ENCODE data around the gene ATP2A1.
A peak's percentile ranks its signal among the peaks of the same experiment; 100 is the strongest.

ATP2A1 gene

GRCh38 chr16:28946681-28947080 is 68.4 kb downstream of the ATP2A1 start:
- Histone ChIP-seq H3K36me3 (ENCODE audit: insufficient read depth, low read length) (no peaks in the 10 kb centered on the region), H3K27me3 (ENCODE audit: insufficient read depth, low read length, poor library complexity) (no peaks in the 10 kb centered on the region), H2AFZ (ENCODE audit: low read depth, low read length) (no peak overlapping the region), H3K4me1 (ENCODE audit: insufficient read depth, low read length) (peaks cover 24% of the 10 kb centered on the region), H3K79me2 (ENCODE audit: insufficient read depth, low read length) (peaks cover 9% of the 10 kb centered on the region), H3K4me3 (ENCODE audit: low read depth in 1 of 2, low read length in 2 of 2) (no peak overlapping the region), H3K9ac (ENCODE audit: low read depth, low read length) (no peak overlapping the region), H4K20me1 (ENCODE audit: insufficient read depth, low read length) (no peaks in the 10 kb centered on the region), H3K27ac (ENCODE audit: low read length) (no peak overlapping the region), H3K4me2 (ENCODE audit: insufficient read depth, low read length) (no peak overlapping the region), H3K9me3 (ENCODE audit: insufficient read depth, low read length, severe bottlenecking) (no peaks in the 10 kb centered on the region)
- TF ChIP-seq CTCF (IDR thresholded peaks at IDR 0.05; ENCODE audit: borderline replicate concordance, extremely low read depth, low read length, poor library complexity, severe bottlenecking) (no peak), EZH2 (IDR thresholded peaks at IDR 0.05; ENCODE audit: borderline replicate concordance, low read depth, low read length, severe bottlenecking) (no peak)
- DNase-seq (no peak), ATAC-seq (ENCODE audit: insufficient read depth, low read depth) (no peak)

GRCh38 chr16:28950648-28951409 is 72.5 kb downstream of the ATP2A1 start, which contains the start of gene NFATC2IP:
TSS of gene NFATC2IP (plus strand) at chr16:28950937. CDS start at chr16:28951012, 75 bp downstream.
- Histone ChIP-seq H3K27me3 (ENCODE audit: insufficient read depth, low read length, poor library complexity) (no peaks in the 10 kb centered on the region), H3K79me2 (ENCODE audit: insufficient read depth, low read length) (peaks cover 50% of the 10 kb centered on the region), H3K9ac (ENCODE audit: low read depth, low read length) (peak within 1 kb of the TSS; percentile 94), H3K4me1 (ENCODE audit: insufficient read depth, low read length) (peaks cover 38% of the 10 kb centered on the region), H3K27ac (ENCODE audit: low read length) (peak within 1 kb of the TSS; percentile 84), H3K36me3 (ENCODE audit: insufficient read depth, low read length) (peaks cover 41% of the 10 kb centered on the region), H3K4me3 (ENCODE audit: low read depth in 1 of 2, low read length in 2 of 2) (peak within 1 kb of the TSS; percentile 82 to 93), H2AFZ (ENCODE audit: low read depth, low read length) (peak within 1 kb of the TSS; percentile 86), H4K20me1 (ENCODE audit: insufficient read depth, low read length) (peaks cover 25% of the 10 kb centered on the region; the same call in 1 of the 2 replicates), H3K4me2 (ENCODE audit: insufficient read depth, low read length) (peak within 1 kb of the TSS; percentile 77), H3K9me3 (ENCODE audit: insufficient read depth, low read length, severe bottlenecking) (no peaks in the 10 kb centered on the region)
- DNase-seq (peak; percentile 100), ATAC-seq (ENCODE audit: insufficient read depth, low read depth) (peak; percentile 94)
- TF ChIP-seq EZH2 (IDR thresholded peaks at IDR 0.05; ENCODE audit: borderline replicate concordance, low read depth, low read length, severe bottlenecking) (no peak), CTCF (IDR thresholded peaks at IDR 0.05; ENCODE audit: borderline replicate concordance, extremely low read depth, low read length, poor library complexity, severe bottlenecking) (no peak)

GRCh38 chr16:28951410-28951943 is 73.2 kb downstream of the ATP2A1 start:
- Histone ChIP-seq H2AFZ (ENCODE audit: low read depth, low read length) (peak overlapping the region; percentile 83), H3K9ac (ENCODE audit: low read depth, low read length) (peak overlapping the region; percentile 94), H3K27me3 (ENCODE audit: insufficient read depth, low read length, poor library complexity) (no peaks in the 10 kb centered on the region), H3K4me2 (ENCODE audit: insufficient read depth, low read length) (peak overlapping the region; percentile 77), H3K36me3 (ENCODE audit: insufficient read depth, low read length) (peaks cover 47% of the 10 kb centered on the region), H3K9me3 (ENCODE audit: insufficient read depth, low read length, severe bottlenecking) (no peaks in the 10 kb centered on the region), H4K20me1 (ENCODE audit: insufficient read depth, low read length) (peaks cover 29% of the 10 kb centered on the region; the same call in 1 of the 2 replicates), H3K79me2 (ENCODE audit: insufficient read depth, low read length) (peaks cover 53% of the 10 kb centered on the region), H3K4me1 (ENCODE audit: insufficient read depth, low read length) (peaks cover 34% of the 10 kb centered on the region), H3K4me3 (ENCODE audit: low read depth in 1 of 2, low read length in 2 of 2) (peak overlapping the region; percentile 82 to 93), H3K27ac (ENCODE audit: low read length) (peak overlapping the region; percentile 77)
- TF ChIP-seq EZH2 (IDR thresholded peaks at IDR 0.05; ENCODE audit: borderline replicate concordance, low read depth, low read length, severe bottlenecking) (no peak), CTCF (IDR thresholded peaks at IDR 0.05; ENCODE audit: borderline replicate concordance, extremely low read depth, low read length, poor library complexity, severe bottlenecking) (no peak)
- DNase-seq (peak; percentile 39), ATAC-seq (ENCODE audit: insufficient read depth, low read depth) (no peak)
